Measurements from ENCODE around the gene AHCYL1.
"Not testable (repeated sequence)": the region's sequence is repeated elsewhere in the genome, so short reads cannot be mapped to it uniquely, and the experiment has no call there.

The AHCYL1 gene

GRCh38 chr1:109997204-109997866 lies 12.8 kb downstream of the AHCYL1 start:
- no peak for DNase-seq (ENCODE audit: low spot score)

GRCh38 chr1:109997867-109998229 lies 13.3 kb downstream of the AHCYL1 start:
- no peak for DNase-seq (ENCODE audit: low spot score)

- DNase-seq (ENCODE audit: low spot score), result no peak
Measured at GRCh38 chr1:110002695-110003094, 18.1 kb downstream of the AHCYL1 start.

GRCh38 chr1:110003747-110004428 lies 19.3 kb downstream of the AHCYL1 start:
- DNase-seq (ENCODE audit: low spot score), result peak; percentile 65

GRCh38 chr1:110004583-110004982 lies 20.0 kb downstream of the AHCYL1 start:
- no peak for DNase-seq (ENCODE audit: low spot score)

GRCh38 chr1:110005971-110006370 lies 21.4 kb downstream of the AHCYL1 start:
- no peak for DNase-seq (ENCODE audit: low spot score)

- no peak for DNase-seq (ENCODE audit: low spot score)
Measured at GRCh38 chr1:110006516-110006915, 22.0 kb downstream of the AHCYL1 start.

GRCh38 chr1:110007046-110007830 lies 22.7 kb downstream of the AHCYL1 start:
- no peak for DNase-seq (ENCODE audit: low spot score)

- no peak for DNase-seq (ENCODE audit: low spot score)
Measured at GRCh38 chr1:110008971-110009565, 24.5 kb downstream of the AHCYL1 start.

GRCh38 chr1:110011527-110012041 lies 27.0 kb downstream of the AHCYL1 start:
- DNase-seq (ENCODE audit: low spot score), result peak; percentile 46

- no peak for DNase-seq (ENCODE audit: low spot score)
Measured at GRCh38 chr1:110012100-110012780, 27.7 kb downstream of the AHCYL1 start.

GRCh38 chr1:110017792-110018191 lies 33.2 kb downstream of the AHCYL1 start:
- DNase-seq (ENCODE audit: low spot score), result no peak

- DNase-seq (ENCODE audit: low spot score), result no peak
Measured at GRCh38 chr1:110018396-110018795, 33.8 kb downstream of the AHCYL1 start.

GRCh38 chr1:110019770-110020169 lies 35.2 kb downstream of the AHCYL1 start:
- DNase-seq (ENCODE audit: low spot score), result no peak

- no peak for DNase-seq (ENCODE audit: low spot score)
Measured at GRCh38 chr1:110021285-110021684, 36.7 kb downstream of the AHCYL1 start.

- DNase-seq (ENCODE audit: low spot score), result no peak
Measured at GRCh38 chr1:110024613-110025012, 40.0 kb downstream of the AHCYL1 start.

- DNase-seq (ENCODE audit: low spot score), result not testable (repeated sequence)
Measured at GRCh38 chr1:110030687-110031086, 46.1 kb downstream of the AHCYL1 start.

GRCh38 chr1:110032327-110032726 lies 47.8 kb downstream of the AHCYL1 start:
- DNase-seq (ENCODE audit: low spot score), result no peak

GRCh38 chr1:110033421-110033820 lies 48.9 kb downstream of the AHCYL1 start:
- no peak for DNase-seq (ENCODE audit: low spot score)

- no peak for DNase-seq (ENCODE audit: low spot score)
Measured at GRCh38 chr1:110034040-110034450, 49.5 kb downstream of the AHCYL1 start.

GRCh38 chr1:110034451-110035235 lies 50.1 kb downstream of the AHCYL1 start, which contains the start of gene STRIP1:
Gene STRIP1, plus strand, starts transcription at chr1:110034624. Its CDS starts 14 bp downstream, at chr1:110034638.
- DNase-seq (ENCODE audit: low spot score), result peak; percentile 96
